Measurements from ENCODE around the gene NCS1. TPM values are rescaled to one million over a fixed set of nuclear protein-coding genes. Genes with fewer than 3 reads are reported as not detected.

The NCS1 gene
- total RNA-seq, 1 experiment from 2014 or later, result 76.3 TPM

- DNase-seq (ENCODE audit: low read depth), result no peak
Measured at GRCh38 chr9:130193103-130193502, 20.9 kb downstream of the NCS1 start.

- no peak for DNase-seq (ENCODE audit: low read depth)
Measured at GRCh38 chr9:130193531-130194377, 21.6 kb downstream of the NCS1 start.

GRCh38 chr9:130194378-130194932, 22.3 kb downstream of the NCS1 start:
- DNase-seq (ENCODE audit: low read depth), result no peak

- DNase-seq (ENCODE audit: low read depth), result no peak
Measured at GRCh38 chr9:130195638-130196037, 23.4 kb downstream of the NCS1 start.

- no peak for DNase-seq (ENCODE audit: low read depth)
Measured at GRCh38 chr9:130196643-130197042, 24.4 kb downstream of the NCS1 start.

- DNase-seq (ENCODE audit: low read depth), result no peak
Measured at GRCh38 chr9:130197386-130197785, 25.2 kb downstream of the NCS1 start.

GRCh38 chr9:130197888-130198287, 25.7 kb downstream of the NCS1 start:
- DNase-seq (ENCODE audit: low read depth), result no peak

GRCh38 chr9:130198501-130199179, 26.4 kb downstream of the NCS1 start:
- DNase-seq (ENCODE audit: low read depth), result no peak

GRCh38 chr9:130199605-130200004, 27.4 kb downstream of the NCS1 start:
- peak; percentile 34 for DNase-seq (ENCODE audit: low read depth)

GRCh38 chr9:130200038-130200849, 28.0 kb downstream of the NCS1 start:
- no peak for DNase-seq (ENCODE audit: low read depth)

- no peak for DNase-seq (ENCODE audit: low read depth)
Measured at GRCh38 chr9:130201399-130201873, 29.2 kb downstream of the NCS1 start.

- DNase-seq (ENCODE audit: low read depth), result no peak
Measured at GRCh38 chr9:130201974-130202373, 29.8 kb downstream of the NCS1 start.

GRCh38 chr9:130204341-130204740, 32.1 kb downstream of the NCS1 start:
- DNase-seq (ENCODE audit: low read depth), result no peak

GRCh38 chr9:130204959-130205358, 32.8 kb downstream of the NCS1 start:
- DNase-seq (ENCODE audit: low read depth), result no peak

GRCh38 chr9:130205912-130206311, 33.7 kb downstream of the NCS1 start:
- DNase-seq (ENCODE audit: low read depth), result no peak

- no peak for DNase-seq (ENCODE audit: low read depth)
Measured at GRCh38 chr9:130206579-130206978, 34.4 kb downstream of the NCS1 start.

GRCh38 chr9:130207241-130207992, 35.2 kb downstream of the NCS1 start:
- no peak for DNase-seq (ENCODE audit: low read depth)

- no peak for DNase-seq (ENCODE audit: low read depth)
Measured at GRCh38 chr9:130208600-130209347, 36.6 kb downstream of the NCS1 start.

- DNase-seq (ENCODE audit: low read depth), result no peak
Measured at GRCh38 chr9:130209422-130209821, 37.2 kb downstream of the NCS1 start.

Measured in HT1080 (cell line).